Muscle layer of colon (tissue), 2 donors: ENCODE measurements around the gene ANXA11.
"Not testable (repeated sequence)": the region's sequence is repeated elsewhere in the genome, so short reads cannot be mapped to it uniquely, and the experiment has no call there.

ENCODE experiments used
- H3K27ac ChIP-seq: one replicate; pipeline ENCODE4 v1.7.0; 2013; ENCODE audit warnings: low read depth, mild to moderate bottlenecking, low read length, moderate library complexity
- H3K27me3 ChIP-seq, 2 donors: one replicate each; pipeline ENCODE4 v1.7.0; 2013; ENCODE audit warnings: low read length in 2 of 2, mild to moderate bottlenecking in 2 of 2; ENCODE audit not compliant: insufficient read depth in 2 of 2, control insufficient read depth in 1 of 2
- H3K36me3 ChIP-seq: one replicate; pipeline ENCODE4 v1.7.0; 2013; ENCODE audit warnings: mild to moderate bottlenecking, low read length; ENCODE audit not compliant: insufficient read depth
- H3K4me1 ChIP-seq: one replicate; pipeline ENCODE4 v1.7.0; 2013; ENCODE audit warnings: mild to moderate bottlenecking, low read length; ENCODE audit not compliant: insufficient read depth
- H3K4me3 ChIP-seq, 2 donors: one replicate each; pipeline ENCODE4 v1.7.0; 2013; ENCODE audit warnings: low read length in 2 of 2, low read depth in 1 of 2, mild to moderate bottlenecking in 1 of 2, moderate library complexity in 1 of 2
- H3K9ac ChIP-seq: one replicate; pipeline ENCODE4 v1.7.0; 2013; ENCODE audit warnings: low read length
- H3K9me3 ChIP-seq: one replicate; pipeline ENCODE4 v1.7.0; 2013; ENCODE audit warnings: mild to moderate bottlenecking, low read length
- donor health status: abdominal sarcoma.
- donor health status: Adenocarcinoma of cecum.

ANXA11 gene

DNA sequence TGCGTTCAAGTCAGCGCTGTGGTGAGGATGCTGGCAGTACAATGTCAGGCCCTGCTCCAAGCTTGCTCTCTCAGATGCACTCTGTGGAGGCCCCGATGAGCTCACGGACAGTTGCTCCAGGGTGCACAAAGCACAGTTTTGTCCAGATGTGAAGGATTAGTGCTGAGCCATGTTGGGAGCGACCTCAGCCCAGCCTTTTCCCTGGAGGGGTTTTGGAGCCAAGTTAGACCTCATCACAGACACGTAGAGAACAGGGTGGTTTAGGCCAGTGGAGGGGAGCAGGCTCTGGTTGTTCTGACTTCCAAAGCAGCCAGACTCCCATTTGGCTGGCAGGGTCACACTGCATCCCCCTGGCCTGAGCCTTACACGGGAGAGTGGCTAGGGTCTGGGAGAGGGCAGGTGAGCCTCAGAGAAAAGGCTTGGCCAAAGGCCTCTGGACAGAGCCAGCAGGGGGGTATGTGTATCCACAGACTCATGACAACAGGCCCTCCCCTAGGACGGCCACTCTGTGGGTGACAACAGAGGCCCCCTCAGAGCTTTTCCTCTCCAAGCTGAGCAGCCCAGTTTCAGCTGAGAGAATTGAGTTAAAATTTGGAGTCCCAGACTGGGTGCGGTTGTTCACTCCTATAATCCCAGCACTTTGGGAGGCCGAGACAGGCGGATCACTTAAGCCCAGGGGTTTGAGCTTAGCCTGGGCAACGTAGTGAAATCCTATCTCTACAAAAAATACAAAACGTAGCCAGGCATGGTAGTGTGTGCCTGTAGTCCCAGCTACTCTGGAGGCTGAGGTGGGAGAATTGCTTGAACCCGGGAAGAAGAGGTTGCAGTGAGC, 68.1 kb downstream of the ANXA11 start:
- Histone ChIP-seq H3K27ac (no peak overlapping the region), H3K27me3 (peaks cover 5 to 20% of the 10 kb centered on the region in 2 donors), H3K4me1 (no peaks in the 10 kb centered on the region), H3K4me3 (no peak overlapping the region), H3K9ac (no peak overlapping the region), H3K9me3 (no peaks in the 10 kb centered on the region), H3K36me3 (no peaks in the 10 kb centered on the region)

- Histone ChIP-seq H3K4me3 (no peak overlapping the region), H3K9ac (no peak overlapping the region), H3K4me1 (no peaks in the 10 kb centered on the region), H3K27ac (no peak overlapping the region), H3K36me3 (no peaks in the 10 kb centered on the region), H3K9me3 (no peaks in the 10 kb centered on the region), H3K27me3 (peaks cover 5 to 22% of the 10 kb centered on the region in 2 donors)
These were observed 69.2 kb downstream of the ANXA11 start for GRCh38 chr10:80136134-80136571.

GRCh38 chr10:80133687-80134086, 71.7 kb downstream of the ANXA11 start:
- Histone ChIP-seq H3K27ac (peak overlapping the region; percentile 36), H3K27me3 (peaks cover 5 to 22% of the 10 kb centered on the region in 2 donors), H3K4me3 (peak overlapping the region in 1 of 2 donors; percentile 22)
- not testable (repeated sequence) for H3K9ac ChIP-seq, H3K4me1 ChIP-seq, H3K36me3 ChIP-seq, H3K9me3 ChIP-seq

DNA sequence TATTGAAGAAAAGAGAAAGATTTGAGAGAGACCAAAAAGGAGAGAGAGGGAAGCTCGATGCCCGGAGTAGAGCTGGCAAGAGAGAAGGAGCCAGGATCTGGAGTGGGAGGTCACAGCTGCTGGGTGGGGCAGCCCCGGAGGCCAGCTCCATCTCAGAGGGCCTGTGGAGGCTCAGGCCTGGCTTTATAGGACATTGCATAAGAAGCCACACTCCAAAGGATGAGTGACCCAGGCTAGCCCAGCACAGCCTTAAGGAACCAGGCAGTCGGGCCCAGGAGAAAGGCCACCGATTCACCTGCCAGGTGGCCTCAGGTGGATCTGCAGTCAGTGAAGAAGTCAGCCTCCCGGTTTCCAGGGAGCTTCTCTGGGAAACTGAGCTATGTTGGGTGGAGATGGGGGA, 72.1 kb downstream of the ANXA11 start:
- Histone ChIP-seq H3K9ac (peak overlapping the region; percentile 49), H3K9me3 (no peaks in the 10 kb centered on the region), H3K36me3 (no peaks in the 10 kb centered on the region), H3K4me3 (peak overlapping the region in 1 of 2 donors; percentile 50), H3K27me3 (peaks cover 5 to 22% of the 10 kb centered on the region in 2 donors), H3K4me1 (no peaks in the 10 kb centered on the region), H3K27ac (peak overlapping the region; percentile 36)

DNA sequence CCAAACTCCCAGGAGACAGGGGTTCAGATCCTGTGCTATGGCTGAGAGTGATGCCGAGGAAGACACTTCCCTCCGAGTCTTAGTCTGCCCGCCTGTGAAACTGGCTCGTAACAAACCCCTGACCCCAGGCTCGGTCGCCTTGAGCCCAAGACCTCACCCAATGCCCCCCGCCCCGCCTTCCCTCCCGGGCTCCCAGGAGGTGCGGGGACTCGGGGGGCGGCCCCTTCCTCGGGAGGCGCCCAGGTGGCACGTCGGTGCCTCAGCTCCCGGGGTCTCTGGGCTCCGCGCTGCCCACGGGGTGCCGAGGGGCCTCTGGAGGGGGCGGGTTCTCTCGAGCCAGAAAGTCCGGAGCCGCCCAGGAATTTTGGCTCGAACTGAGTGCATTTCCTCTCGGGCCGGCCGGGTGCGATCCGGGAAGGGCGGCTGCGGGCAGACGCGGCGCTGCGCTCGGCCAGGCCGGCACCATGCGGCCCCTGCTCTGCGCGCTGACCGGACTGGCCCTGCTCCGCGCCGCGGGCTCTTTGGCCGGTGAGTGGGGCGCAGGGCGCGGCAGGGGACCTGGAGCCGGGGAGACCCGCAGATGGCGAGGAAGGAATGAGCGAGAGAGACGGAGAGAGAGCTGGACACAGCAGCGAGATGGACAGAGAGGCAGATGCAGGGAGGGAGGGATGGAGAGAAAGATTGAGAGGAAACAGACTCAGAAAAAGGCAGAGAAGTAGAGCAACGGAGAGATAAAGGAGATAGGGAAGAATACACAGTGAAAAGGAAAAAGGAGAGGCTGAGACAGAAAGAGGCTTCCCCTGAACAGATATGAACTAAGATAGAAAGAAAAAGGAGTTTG, 72.8 kb downstream of the ANXA11 start, which contains the start of gene PLAC9:
TSS of gene PLAC9 (plus strand) at position 432 of the 841 bp plus-strand sequence. CDS start at position 465, 33 bp downstream.
- Histone ChIP-seq H3K27me3 (peaks cover 5 to 22% of the 10 kb centered on the region in 2 donors), H3K4me3 (peak within 1 kb of the TSS; percentile 45 to 50), H3K9ac (peak within 1 kb of the TSS; percentile 49)

GRCh38 chr10:80131499-80131901, 73.8 kb downstream of the ANXA11 start:
- Histone ChIP-seq H3K4me1 (no peaks in the 10 kb centered on the region), H3K36me3 (no peaks in the 10 kb centered on the region), H3K9me3 (no peaks in the 10 kb centered on the region), H3K9ac (no peak overlapping the region), H3K27me3 (peaks cover 5 to 16% of the 10 kb centered on the region in 2 donors), H3K27ac (no peak overlapping the region), H3K4me3 (no peak overlapping the region)

More for the DNA sequence above, 72.8 kb downstream of the ANXA11 start, which contains the start of gene PLAC9:
- no peaks in the 10 kb centered on the region for H3K36me3 ChIP-seq
- H3K9me3 ChIP-seq: no peaks in the 10 kb centered on the region
- peak within 1 kb of the TSS; percentile 36 for H3K27ac ChIP-seq
- H3K4me1 ChIP-seq: no peaks in the 10 kb centered on the region

- no peaks in the 10 kb centered on the region for H3K9me3 ChIP-seq
- H3K9ac ChIP-seq: no peak overlapping the region
- H3K27ac ChIP-seq: no peak overlapping the region
- H3K36me3 ChIP-seq: no peaks in the 10 kb centered on the region
- H3K4me1 ChIP-seq: no peaks in the 10 kb centered on the region
- no peaks in the 10 kb centered on the region for H3K27me3 ChIP-seq
- no peak overlapping the region for H3K4me3 ChIP-seq
These were observed 78.5 kb downstream of the ANXA11 start for GRCh38 chr10:80126876-80127275.

GRCh38 chr10:80122746-80123145, 82.6 kb downstream of the ANXA11 start:
- Histone ChIP-seq H3K4me1 (no peaks in the 10 kb centered on the region), H3K9me3 (no peaks in the 10 kb centered on the region), H3K27ac (no peak overlapping the region), H3K27me3 (no peaks in the 10 kb centered on the region), H3K9ac (no peak overlapping the region), H3K4me3 (no peak overlapping the region), H3K36me3 (no peaks in the 10 kb centered on the region)

- no peak overlapping the region for H3K27ac ChIP-seq
- H3K36me3 ChIP-seq: no peaks in the 10 kb centered on the region
These were observed 83.1 kb downstream of the ANXA11 start for GRCh38 chr10:80122110-80122710.

GRCh38 chr10:80118669-80119068, 86.7 kb downstream of the ANXA11 start:
- no peaks in the 10 kb centered on the region for H3K36me3 ChIP-seq
- H3K27ac ChIP-seq: no peak overlapping the region
- H3K9ac ChIP-seq: no peak overlapping the region
- H3K4me1 ChIP-seq: no peaks in the 10 kb centered on the region
- no peaks in the 10 kb centered on the region for H3K27me3 ChIP-seq
- H3K4me3 ChIP-seq: no peak overlapping the region
- no peaks in the 10 kb centered on the region for H3K9me3 ChIP-seq

More at GRCh38 chr10:80122110-80122710, 83.1 kb downstream of the ANXA11 start:
- H3K4me3 ChIP-seq: no peak overlapping the region
- no peaks in the 10 kb centered on the region for H3K9me3 ChIP-seq
- no peaks in the 10 kb centered on the region for H3K27me3 ChIP-seq
- H3K9ac ChIP-seq: no peak overlapping the region
- no peaks in the 10 kb centered on the region for H3K4me1 ChIP-seq

GRCh38 chr10:80110986-80111385, 94.4 kb downstream of the ANXA11 start:
- Histone ChIP-seq H3K27ac (no peak overlapping the region), H3K9me3 (no peaks in the 10 kb centered on the region), H3K36me3 (no peaks in the 10 kb centered on the region)

More at GRCh38 chr10:80110986-80111385, 94.4 kb downstream of the ANXA11 start:
- H3K9ac ChIP-seq: no peak overlapping the region
- H3K4me1 ChIP-seq: no peaks in the 10 kb centered on the region
- no peaks in the 10 kb centered on the region for H3K27me3 ChIP-seq
- H3K4me3 ChIP-seq: no peak overlapping the region
